Cardiac septum (tissue), 1 donor: ENCODE results near the gene PDSS1. TPM values are rescaled to one million over a fixed set of nuclear protein-coding genes. Genes with fewer than 3 reads are reported as not detected.

Experiments
- DNase-seq: peaks from one replicate; pipeline ENCODE4 v3.0.0-alpha.2; 2020; ENCODE audit warnings: low spot score
- intact Hi-C: fragments of 100-400 bp; cut with DNase I; formaldehyde crosslinking; loops from one replicate; pipeline ENCODE4 v1.14.0; 2022
- total RNA-seq: library from RNA; stranded (reverse); fragmentation: NEBNext Ultra II Directional; extraction: Animal tissue kit (Norgen Biotek cat#: 25700); gene quantifications from one replicate; pipeline ENCODE4 v1.2.1, GENCODE V29; 2021
- donor health status: DM: no; HTN: no; CAD: no.

The PDSS1 gene
- total RNA-seq, 1 donor from 2014 or later, result 6.4 TPM

GRCh38 chr10:26733750-26734568 lies 36.5 kb downstream of the PDSS1 start:
- DNase-seq, result no peak
- intact Hi-C loops, result no loop called here

- no peak for DNase-seq
- intact Hi-C loops, result no loop called here
Measured at GRCh38 chr10:26735435-26735834, 37.9 kb downstream of the PDSS1 start.

DNA sequence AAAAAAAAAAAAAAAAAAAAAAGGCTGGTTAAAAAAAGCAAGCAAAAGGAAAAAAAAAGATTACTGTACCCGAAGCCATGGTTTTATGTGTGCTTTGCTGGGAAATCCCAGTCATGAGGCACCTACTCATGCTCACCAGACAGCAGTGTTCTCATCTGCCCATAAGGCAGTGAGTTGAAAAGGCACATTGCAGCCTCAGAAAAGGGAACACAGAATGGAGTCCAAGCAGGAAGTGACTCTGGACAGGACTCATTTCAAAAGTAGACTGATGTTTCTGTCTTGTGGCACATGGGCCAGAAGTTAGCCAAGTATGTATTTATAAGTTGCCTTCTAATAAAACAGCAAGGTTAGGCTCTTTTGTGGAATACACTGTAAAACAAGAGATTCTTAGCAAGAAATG lies 40.2 kb downstream of the PDSS1 start:
- intact Hi-C loops, result no loop called here
- no peak for DNase-seq

GRCh38 chr10:26738301-26738911 lies 40.9 kb downstream of the PDSS1 start:
- no peak for DNase-seq
- intact Hi-C loops, result no loop called here

DNA sequence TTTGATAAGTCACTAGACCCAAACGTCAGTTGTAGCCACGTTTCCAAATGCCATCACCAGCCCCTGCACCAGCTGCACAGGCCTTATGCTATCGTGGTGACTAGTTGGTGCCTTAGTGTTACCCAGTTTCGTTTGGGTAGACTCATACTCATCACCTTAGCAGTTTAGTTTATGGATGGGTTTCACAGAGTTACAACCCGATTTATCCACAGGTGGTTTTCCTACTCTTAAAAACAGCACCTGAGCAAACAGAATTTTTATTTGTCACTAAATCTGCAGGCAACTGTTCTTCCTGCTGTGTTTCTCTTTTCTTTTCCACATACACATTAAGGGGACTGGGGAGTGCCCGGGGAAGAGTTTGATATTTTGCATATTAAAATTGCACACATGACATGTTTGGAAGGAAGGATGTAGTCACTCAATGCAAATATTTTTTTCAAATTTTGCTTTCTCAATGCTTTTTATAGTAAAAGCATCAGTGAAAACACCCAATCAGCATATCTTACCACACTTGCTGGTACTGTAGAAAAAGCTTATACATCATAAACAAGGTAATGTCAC lies 41.6 kb downstream of the PDSS1 start:
- no peak for DNase-seq
- intact Hi-C loops, result no loop called here

DNA sequence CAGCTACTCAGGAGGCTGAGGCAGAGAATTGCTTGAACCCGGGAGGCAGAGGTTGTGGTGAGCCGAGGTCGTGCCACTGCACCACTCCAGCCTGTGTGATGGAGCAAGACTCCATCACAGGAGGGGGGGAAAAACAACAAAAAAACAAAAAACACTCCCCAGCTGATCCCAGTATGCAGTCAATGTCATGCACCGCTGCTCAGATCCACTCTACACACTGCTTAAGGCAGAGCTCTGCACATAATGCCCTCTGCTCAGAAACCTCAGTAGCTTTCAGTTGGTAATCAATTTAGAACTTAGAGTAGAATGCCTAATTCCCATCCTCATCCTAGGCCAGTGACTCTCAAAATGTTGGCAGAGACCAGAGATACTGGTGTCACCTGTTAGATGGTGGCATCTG lies 43.9 kb downstream of the PDSS1 start:
- intact Hi-C loops, result no loop called here
- no peak for DNase-seq

DNA sequence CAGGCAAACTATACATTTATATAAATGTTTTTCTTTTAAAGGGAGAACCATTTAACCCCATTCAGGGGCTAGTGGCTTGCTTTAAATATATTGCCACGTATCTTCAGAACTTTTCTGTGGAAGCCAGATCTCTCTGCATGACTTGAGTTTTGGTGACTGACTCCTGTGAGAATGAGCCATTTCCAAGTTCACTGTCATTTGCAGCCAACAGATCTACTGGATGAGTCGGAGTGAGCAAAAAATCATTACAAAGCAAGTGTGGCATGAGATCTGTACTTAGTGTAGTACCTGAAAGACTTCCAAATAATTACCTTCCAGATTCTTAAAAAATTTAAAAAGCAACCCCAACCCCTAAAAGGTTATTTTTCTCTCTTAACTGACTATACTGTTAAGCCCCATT lies 45.6 kb downstream of the PDSS1 start:
- intact Hi-C loops, result no loop called here

GRCh38 chr10:26743841-26744240 lies 46.3 kb downstream of the PDSS1 start:
- DNase-seq, result no peak
- intact Hi-C loops, result no loop called here

More for the DNA sequence above, 45.6 kb downstream of the PDSS1 start:
- no peak for DNase-seq

GRCh38 chr10:26746061-26746460 lies 48.6 kb downstream of the PDSS1 start:
- intact Hi-C loops, result no loop called here
- no peak for DNase-seq

DNA sequence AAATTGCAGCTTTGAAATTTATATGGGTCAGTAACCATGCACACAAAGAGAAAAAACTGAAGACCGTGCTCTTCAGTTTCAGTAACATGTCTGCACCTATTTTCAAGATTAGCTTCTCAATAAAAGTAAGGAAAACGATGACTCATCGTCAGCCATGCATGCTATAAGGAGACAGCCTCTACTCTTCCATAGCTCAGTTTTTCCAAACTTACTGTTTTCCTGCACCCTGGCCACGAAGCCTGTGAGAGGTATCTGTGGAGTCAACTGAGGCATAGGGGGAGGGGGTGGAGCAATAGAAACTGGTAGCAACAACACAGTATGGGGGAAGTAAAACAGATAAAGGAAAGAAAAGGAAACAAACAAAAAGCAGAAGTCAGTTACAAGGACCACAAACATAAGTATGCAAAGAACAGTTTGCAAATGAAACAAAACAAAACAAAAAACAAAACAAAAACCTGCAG lies 58.0 kb downstream of the PDSS1 start:
- intact Hi-C loops, result no loop called here
- DNase-seq, result no peak

DNA sequence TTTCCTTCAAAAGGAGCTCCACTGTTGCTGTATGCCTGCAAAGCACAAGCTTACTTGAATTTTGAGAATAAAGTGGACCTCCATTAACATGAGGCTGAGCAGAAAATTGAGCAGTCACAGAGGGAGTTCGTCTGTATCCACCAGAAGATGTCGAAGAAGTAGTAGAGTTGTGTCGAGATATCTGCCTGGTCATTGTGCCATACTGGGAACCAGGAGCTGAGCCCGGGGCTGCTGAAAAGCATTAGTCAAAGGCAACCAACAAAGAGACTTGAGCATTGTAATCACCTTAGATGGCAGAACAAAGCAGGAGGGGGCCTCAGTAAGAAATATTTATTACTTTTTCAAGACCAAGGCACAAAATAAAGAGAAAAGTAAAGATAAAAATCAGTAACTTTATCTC lies 61.5 kb downstream of the PDSS1 start:
- intact Hi-C loops, result no loop called here
- no peak for DNase-seq

- intact Hi-C loops, result no loop called here
- DNase-seq, result no peak
Measured at GRCh38 chr10:26765549-26765948, 68.0 kb downstream of the PDSS1 start.

GRCh38 chr10:26770069-26770468 lies 72.6 kb downstream of the PDSS1 start:
- intact Hi-C loops, result no loop called here
- no peak for DNase-seq

DNA sequence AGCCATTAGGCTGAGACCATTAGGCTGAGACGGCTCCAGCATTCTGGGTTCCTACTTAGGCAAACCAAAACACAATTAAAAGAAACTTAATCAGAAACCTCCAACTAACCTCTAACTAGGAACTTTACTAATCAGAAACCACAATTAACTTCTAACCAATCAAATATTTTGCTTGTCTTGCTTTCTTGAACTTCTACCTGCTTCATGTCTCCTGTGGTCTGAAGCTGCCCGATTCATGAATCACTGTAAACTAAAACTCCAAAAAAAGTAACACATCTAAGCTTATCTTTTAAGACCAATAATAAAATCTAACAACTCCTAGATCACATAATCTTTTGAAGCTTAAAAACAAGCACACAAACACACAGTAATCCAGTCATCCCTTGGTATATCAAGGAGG lies 76.1 kb downstream of the PDSS1 start:
- intact Hi-C loops, result no loop called here
- no peak for DNase-seq

DNA sequence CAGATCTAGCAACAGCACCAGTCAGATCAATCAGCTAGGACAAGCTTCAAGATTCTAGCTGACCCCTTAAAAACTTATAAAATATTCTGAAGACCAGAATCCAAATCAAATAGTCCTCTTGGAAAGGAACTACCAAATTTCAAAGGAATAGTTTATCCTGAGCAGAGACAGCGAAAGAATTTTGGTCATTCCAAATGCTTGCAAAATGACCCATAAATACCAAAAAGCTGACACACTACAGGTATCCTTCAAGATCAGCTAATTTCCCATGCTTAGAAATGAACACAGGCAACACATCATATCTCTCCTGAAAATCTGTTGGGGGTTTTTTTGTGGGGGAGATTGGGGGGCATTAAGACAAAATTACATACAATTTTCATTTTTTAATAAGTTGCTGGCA lies 78.8 kb downstream of the PDSS1 start:
- intact Hi-C loops, result no loop called here
- no peak for DNase-seq

- intact Hi-C loops, result no loop called here
- DNase-seq, result no peak
Measured at GRCh38 chr10:26777686-26778085, 80.2 kb downstream of the PDSS1 start.

DNA sequence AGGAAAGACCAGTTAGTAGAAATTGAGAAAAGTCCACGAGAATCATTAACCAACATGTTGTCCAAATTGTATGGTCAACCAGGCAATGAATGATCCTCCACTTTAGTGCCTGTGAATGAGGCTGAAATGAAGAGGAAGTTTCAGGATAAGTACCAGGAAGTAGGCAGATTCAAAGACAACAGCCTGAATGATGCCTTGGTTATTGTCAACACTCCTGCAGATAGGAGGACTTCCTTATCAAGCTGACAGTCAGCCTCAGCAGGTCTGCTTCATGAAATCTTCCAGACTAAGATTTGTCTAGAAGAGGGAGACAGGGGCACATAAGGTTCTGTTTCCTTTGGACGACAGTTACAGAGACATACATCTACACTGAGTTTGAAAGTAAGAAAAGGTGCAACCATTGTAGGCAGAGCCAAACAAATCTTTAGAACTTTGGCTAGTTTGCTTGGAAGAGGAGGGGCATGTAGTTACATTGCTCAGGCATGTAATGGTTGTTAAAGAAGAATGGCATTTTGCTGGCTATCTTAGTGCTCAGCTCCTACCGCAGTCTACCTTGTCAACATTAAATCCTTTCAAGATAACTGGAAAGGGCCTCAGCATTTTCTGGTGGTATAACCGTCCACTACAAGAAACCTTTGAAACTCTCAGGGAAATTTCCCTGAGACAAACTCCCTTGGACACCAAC lies 81.8 kb downstream of the PDSS1 start:
- intact Hi-C loops, result no loop called here
- DNase-seq, result no peak

DNA sequence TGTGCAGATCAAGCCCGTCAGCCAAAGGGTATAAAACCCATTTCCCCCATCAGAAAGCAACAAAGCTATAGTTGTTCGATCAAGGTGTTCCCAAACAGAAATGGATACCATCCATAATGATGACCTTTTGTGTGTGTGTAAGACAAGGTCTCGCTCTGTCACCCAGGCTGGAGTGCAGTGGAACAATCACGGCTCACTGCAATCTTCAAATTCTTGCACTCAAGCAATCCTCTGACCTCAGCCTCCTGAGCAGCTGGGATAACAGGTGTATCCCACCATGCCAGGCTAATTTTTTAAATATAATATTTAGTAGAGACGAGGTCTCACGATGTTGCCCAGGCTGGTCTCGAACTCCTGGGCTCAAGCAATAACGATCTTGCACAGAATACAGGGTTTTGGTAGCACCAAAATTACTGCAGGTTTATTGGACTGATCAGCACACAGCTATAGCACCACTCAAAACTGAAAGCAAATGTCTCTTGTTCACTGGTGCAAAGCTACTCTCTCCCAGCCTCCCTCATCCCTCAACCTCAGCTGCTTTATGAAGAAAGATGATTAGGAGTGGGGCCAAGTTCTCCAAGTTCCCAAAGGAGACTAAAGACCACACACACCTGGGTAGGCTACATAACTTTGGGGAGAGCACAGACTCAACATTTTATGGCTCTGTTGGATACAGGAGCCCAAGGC lies 82.7 kb downstream of the PDSS1 start:
- DNase-seq, result no peak
- intact Hi-C loops, result no loop called here

DNA sequence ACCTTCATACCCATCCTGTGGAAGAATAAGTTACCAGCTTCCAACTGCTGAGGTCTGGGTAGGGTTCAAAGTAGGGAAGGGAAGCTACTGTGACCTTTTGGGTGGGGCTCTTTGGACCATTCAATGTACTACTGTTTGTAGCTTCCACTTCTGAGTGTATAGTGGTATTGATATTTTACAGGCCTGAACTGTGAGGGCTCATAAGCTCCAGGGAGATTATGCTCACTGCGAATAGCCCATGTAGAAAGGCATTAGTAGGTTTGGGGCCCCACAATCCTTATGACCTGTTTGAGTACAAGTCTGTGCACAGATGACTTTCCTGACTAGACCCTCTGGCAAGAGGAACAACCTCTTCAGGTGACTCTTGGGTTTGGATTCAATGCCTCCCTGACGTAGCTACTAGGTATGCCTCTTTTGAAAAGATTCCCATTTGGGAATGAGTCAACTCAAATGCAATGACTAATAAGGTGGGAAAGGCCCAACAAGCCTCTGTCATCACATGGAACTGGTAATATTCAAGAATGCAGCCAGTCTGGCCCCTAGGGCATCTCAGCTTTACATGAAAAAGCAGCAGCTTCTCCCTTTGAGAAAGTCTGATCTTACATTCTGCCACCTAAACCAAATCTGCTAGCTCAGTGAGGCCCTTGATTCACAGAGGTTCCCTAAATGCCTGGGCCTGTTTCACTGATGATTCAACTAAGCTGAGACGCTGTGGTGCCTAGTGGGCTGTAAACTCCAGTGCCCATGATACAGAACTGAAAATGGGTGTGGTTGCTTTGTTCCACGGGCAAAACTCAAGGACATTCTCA lies 83.5 kb downstream of the PDSS1 start:
- DNase-seq, result no peak

More for the DNA sequence above, 83.5 kb downstream of the PDSS1 start:
- intact Hi-C loops, result no loop called here
